Measurements from ENCODE around the gene MYO1A.

MYO1A gene
- 0.72 to 1.6 reads per million in 2 experiments for total RNA-seq

DNA sequence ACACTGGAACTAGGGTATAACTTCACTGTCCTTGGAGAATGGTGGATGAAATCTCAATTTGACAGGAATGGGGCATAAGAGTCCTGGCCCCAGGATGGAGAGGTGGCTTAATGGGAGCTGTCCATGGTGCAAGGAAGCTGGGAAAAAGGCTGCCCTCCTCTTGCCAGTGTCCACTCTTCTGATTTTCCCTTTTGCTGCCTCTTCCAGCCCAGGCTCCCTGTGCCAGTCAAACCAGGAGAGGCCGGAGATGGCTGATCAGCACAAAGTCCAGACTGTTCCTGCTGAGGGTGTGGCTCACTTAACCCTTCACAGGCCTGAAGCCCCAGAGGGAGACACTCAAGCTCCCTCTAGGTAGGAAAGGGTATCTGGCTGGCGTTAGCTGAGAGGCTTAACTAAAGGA, at the start of gene MYO1A:
Gene MYO1A, minus strand, starts transcription at position 240 of the 400 bp plus-strand sequence. CDS start 1,806 bp downstream, outside the sequence.
- no peak for DNase-seq (ENCODE audit: low read depth)

DNA sequence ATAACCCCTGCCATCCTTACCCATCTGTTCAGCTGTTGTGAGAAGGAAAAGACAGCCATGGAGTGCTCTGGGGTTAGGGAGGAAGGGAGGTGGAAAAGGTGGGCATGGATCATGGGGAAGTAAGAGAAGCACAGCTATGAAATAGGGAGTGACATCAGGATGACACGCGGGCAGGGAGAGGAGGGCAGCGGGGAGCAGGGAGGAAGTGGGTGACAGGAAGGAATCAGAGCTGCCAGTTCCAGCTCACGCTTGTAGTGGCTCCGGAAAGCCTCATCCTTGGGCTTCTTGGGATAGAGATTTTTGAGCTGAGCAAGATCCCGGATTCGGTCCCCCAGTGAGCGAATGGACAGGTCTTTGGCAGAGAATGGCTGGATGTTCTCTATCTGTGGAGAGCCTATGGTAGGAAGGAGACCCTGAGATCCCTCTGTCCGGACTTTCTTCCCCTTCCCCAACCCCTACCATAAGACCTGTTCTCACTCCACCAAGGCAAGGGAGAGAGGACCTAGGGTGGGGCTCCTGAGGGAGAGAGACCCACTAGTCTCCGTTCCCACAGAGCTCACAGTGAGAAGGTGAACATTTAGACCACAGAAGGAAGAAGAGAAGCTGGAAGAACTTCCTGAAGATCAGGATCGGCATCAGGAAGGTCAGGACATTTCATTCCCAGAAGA, 49.3 kb upstream of the MYO1A start:
- no peak for DNase-seq (ENCODE audit: low read depth)

DNA sequence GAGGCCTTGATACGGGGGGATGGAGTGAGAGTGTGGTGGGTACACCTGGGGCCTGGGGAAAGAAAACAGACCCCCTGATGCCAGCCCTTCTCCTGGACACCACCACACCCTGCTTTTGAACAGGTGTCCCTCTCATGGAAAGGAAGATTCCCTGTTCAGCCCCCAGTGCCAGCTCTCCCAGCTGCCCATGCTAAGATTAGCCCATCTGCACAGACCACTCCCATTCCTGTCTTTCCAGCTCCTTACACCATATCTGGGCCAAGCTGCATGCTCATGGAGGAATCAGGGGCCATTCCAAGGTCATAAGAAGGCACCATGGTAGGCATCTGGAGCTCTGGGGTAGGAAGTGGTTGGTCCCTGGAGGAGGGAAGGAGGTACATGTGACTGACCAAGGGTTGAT, 48.6 kb upstream of the MYO1A start:
- no peak for DNase-seq (ENCODE audit: low read depth)

DNA sequence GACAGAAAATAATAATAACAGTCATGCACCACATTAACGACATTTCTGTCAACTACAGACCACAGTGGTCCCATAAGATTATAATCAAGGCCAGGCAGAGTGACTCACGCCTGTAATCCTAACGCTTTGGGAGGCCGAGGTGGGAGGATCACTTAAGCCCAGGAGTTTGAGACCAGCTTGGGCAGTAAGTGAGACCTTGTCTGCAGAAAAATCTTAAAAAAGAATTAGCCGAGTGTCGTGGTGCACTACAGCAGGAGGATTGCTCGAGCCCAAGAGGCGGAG, 47.6 kb upstream of the MYO1A start:
- no peak for DNase-seq (ENCODE audit: low read depth)

DNA sequence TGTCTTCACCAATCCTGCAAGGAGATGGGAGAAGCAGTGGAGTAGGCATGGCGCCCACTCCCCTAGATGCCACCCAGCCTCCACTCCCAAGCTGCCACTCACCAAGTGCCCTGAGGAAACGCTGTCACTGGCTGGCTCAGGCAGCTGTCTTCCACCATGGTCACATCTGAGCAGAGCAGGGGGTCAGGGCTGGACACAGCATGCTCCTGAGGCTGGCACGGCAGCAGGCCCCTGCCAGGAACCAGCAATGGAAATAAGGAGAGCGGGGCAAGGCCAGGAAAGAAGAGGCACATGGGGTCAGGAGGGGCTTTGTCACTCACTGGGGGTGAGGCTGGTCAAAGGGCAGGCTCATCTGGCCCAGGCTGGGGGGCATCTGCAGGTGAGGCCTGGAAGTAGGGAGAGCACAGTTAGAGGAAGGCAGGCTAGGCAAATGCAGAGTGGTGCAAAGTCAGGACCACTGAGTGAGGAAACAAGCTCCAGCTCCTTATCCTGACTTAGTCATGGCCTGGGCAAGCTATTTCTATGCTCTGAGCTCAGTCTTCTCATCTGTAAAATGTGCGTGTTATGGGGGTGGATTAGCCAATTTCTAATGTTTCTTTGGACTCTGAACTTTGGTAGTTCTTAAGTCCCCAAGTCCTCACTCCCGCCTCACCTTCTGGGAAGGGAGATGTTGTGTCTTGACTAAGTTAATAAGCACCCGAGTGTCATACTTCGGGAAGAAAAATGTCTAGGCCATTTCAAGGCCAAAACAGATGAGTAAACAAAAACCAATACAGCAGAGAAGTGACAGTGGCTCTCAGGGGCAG, 47.0 kb upstream of the MYO1A start:
- no peak for DNase-seq (ENCODE audit: low read depth)

DNA sequence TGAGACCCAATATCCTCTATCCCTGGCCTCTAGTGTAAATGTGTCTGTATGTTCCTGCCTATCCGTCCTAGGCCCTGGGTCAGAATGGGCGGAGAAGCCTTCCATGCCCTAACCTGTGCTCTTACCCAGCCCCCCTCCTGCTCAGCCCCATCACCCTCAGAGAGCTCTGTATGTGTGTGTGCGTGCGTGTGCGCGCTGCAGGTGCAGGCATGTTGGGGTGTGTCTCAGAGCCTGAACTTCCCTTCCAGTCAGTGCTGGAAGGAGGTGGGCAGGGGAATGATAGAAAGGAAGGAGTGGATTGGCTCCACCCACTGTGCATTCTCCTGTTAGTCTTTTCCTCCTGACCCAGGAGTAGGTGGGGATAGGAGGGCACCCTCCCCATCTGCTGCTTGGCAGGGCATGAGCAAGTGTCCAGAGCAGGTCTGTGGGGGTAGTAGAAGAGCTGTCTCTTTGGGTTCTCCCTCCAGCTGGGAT, 46.2 kb upstream of the MYO1A start:
- no peak for DNase-seq (ENCODE audit: low read depth)

DNA sequence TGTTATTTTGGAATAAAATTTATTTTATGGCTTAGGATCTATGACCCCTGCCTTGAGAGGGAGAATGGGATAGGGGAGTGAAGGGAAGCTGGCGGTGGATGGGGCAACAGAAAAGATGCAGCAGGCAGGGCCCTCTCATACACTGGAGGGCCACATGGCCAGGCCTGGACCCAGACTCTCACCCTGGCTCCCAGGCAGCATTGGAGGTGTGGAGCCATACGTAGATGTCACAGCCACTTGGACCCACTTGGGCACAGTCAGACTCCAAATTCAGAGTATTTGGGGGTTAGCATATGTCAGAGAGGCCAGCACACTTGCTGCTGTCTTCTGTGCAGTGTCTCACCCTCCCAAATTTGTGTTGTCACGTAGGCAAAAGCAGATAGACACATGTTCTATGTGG, 45.5 kb upstream of the MYO1A start:
- DNase-seq (ENCODE audit: low read depth) = no peak

DNA sequence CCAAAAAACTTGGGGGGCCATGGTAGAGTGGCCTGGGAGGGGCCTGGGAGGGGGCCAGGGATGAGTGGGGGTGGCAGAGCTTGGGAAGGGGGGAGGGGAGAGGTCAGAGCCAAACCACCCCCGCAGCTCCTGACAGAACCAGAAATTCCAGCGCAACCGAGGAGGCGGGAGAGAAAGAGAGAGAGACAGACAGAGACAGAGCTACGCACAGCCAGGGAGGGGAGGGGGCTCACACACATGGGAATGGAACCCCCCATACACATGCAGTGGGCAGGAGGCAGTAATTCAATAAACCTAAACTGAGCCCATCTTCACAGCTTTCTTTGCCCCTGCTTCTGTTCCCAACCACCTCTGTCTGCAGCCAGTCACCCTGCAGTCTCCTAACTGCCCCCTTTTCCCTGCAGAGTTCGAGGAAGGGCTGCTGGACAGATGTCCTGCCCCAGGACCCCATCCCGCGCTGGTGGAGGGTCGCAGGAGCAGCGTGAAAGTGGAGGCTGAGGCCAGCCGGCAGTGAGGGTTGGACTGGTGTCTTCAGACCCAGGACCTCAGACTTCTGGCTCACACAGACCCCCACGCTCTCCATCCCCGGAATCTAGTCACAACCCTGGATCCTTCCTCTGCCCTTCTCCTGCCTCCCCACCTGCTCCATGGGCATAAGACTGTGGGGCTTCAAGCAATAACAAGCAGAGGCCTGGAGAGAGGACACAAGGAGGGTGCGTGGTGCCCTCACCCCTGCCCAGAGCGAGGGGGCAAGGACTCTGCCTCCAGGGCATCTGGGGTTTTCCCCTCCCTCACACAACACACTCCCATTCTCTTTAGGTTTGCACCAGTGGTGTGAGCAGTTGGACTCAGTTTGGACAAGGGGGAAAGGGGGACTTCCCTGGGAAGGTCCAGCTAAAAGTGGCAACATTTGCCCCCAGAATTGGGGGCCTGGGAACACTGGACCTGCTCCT, 44.6 kb upstream of the MYO1A start:
- no peak for DNase-seq (ENCODE audit: low read depth)

DNA sequence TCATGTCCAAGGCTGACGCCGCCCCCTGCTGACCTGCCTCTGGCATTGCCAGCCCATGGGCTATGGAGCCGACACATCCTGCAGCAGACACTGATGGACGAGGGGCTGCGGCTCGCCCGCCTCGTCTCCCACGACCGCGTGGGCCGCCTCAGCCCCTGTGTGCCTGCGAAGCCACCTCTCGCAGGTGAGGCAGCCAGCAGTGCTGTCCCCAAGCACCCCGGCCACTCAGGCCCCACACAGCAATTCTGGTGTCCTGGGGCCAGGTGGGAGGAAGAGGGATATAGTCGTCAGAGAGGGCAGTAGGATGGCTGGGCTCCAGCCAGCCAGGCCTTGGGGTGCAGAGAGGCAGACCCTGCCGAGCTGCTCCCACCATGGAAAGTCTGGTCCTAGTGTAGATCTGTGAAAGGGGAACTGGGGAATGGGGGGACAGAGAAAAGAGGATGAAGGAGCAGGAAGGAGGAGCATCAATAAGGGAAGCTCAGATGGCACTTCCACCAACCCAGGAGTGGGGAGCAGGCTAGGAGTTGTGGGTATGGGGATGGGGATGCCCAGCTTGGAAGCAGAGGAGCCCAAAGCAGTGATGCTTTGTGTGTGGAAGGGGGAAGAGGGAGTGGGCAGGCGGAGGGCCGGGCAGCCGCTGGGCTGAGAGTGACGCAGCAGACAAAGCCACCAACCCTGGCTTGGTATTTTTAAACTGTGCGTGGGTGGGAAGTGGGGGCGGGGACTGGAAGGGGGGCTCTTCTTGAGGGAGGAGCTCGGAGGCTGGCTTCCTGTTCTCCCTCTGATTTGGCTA, 43.7 kb upstream of the MYO1A start:
- peak; percentile 47 for DNase-seq (ENCODE audit: low read depth)

DNA sequence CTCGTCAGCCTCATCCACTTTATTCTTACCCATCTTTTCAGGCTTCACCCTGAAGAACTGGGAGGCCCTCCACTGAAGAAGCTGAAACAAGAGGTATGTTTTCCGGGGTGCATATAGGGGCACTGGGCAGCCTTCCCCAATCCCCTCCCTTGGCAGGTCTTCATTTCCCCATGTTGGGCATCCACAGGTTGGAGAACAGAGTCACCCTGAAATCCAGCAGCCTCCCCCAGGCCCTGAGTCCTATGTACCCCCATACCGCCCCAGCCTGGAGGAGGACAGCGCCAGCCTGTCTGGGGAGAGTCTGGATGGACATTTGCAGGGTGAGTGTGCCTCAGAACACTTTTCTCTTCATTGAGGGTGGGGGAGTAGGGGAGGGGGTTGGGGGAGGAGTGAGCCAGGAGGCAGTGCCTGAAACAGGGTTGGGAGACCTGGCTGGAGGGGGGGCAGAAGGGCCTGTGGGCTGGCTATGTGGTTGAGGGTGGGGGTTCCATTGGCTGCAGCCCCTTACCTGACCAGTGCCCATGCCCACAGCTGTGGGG, 43.0 kb upstream of the MYO1A start:
- DNase-seq (ENCODE audit: low read depth) = no peak

DNA sequence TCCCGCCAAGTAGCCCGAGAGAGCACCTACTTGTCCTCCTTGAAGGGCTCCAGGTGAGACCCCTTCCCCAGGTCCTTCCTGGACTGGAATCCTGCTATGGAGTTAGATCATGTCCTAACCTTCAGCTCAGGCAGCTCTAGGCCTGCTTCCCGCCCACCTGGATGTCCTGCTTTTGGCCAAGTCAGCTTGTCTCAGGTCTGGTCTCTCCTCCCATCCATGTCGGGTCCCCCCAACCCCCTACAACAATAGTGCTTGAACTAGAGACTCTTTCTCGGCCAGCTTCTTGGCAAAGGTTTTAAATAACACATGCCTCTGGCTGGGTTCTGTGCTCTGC, 42.6 kb upstream of the MYO1A start:
- DNase-seq (ENCODE audit: low read depth) = no peak

DNA sequence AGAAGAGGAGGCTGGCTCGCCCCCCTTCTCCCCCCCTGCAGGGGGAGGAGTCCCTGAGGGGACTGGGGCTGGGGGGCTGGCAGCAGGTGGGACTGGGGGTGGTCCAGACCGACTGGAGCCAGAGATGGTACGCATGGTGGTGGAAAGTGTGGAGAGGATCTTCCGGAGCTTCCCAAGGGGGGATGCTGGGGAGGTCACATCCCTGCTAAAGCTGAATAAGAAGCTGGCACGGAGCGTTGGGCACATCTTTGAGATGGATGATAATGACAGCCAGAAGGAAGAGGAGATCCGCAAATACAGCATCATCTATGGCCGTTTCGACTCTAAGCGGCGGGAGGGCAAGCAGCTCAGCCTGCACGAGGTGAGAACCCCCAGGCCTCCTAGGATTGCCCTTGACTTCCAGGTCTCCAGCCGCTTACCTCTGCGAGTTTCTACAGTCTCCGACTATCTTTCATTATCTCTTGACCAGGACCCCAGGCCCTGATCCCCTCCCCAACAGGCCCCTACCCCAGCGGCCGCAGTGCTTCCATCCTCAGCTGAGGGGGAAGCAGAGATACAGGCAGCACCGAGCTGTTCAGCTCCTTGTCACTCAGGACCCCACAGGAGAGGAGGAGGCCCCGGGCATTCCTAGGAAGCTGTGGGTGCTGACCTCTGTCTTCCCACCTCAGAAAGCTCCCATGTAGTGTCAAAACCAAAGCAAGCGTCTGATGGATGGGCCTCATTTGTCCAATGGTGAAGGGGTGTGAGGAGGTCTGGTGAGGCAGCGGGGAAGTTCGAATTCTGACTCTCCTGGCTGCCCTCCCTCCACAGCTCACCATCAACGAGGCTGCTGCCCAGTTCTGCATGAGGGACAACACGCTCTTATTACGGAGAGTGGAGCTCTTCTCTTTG, 42.0 kb upstream of the MYO1A start:
- no peak for DNase-seq (ENCODE audit: low read depth)

DNA sequence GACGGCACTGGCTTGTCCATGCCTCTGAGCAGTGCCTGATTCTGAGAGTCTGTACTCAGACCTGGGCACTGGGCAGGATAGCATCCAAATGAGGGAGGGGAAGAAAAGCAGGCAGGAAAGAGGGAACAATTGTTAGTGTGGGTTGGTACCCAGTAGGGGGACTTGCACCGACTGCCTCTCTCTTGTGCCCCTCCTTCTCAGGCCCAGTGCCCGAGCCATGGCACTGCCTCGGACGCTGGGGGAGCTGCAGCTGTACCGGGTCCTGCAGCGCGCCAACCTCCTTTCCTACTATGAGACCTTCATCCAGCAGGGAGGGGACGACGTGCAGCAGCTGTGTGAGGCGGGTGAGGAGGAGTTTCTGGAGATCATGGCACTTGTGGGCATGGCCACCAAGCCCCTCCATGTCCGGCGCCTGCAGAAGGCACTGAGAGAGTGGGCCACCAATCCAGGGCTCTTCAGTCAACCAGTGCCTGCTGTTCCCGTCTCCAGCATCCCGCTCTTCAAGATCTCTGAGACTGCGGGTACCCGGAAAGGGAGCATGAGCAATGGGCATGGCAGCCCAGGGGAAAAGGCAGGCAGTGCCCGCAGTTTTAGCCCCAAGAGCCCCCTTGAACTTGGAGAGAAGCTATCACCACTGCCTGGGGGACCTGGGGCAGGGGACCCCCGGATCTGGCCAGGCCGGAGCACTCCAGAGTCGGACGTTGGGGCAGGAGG, 41.2 kb upstream of the MYO1A start:
- DNase-seq (ENCODE audit: low read depth) = no peak

DNA sequence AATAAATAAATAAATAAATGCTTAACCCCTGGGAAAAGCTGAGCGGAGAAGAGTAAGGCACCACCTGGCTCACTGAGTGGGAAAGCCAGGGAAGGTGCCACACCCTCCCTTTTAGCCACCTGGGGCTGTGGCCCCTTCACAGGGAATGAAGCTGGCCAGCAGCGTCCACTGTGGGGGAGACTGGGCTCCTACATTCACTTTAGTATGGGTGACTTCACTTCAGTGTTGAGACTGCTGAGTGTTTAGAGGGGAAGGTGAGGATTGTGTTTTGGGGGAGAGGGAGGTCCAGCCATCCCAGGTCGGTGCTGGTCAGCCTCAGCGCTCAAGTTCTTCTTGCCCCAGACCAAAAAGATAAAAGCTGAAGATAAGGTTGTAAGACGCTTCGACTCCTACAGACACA, 40.6 kb upstream of the MYO1A start:
- DNase-seq (ENCODE audit: low read depth) = no peak

DNA sequence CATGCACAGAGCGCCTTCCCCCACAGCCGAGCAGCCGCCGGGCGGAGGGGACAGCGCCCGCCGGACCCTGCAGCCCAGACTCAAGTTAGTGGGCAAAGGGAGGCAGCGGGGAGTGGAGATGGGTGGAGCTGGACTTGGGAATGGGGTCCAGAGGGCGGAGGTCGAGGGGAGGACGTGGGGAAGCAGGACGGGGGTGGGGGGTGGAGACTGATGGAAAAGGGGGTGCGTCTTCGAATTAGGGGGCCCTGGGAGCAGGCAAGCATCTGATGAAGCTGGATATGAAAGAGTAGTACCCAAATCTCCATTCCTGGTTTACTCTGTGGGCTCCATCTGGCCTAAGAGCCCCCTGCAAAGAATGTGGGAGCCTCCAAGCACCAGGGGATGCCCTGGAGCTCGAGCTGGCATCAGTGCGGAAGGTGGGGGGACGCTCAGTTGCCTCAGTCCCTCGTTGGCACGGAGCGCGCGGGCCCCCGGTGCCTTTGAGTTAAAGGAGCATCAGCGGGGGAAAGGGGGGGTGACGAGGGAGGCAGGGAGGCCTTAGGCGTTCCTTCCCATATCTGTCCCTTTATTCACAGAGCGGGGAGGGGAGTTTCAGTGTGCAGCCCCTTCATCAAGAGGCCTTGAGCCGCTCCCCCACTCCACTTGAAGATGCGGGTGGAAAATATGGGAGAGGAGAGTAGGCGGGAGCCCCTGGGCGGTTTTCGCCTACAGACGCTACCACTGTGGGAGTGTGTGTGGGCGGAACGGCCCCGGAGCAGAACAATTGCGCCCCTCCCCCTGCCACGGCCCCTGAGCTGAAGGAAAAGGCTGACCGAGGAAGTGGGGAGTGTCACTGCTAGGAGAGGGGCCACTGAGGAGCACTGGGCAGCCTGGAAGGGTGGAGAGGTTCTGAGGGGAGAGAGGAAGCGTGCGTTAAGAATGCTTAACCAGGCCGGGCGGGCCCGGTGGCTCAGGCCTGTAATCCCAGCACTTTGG, 39.6 kb upstream of the MYO1A start:
- DNase-seq (ENCODE audit: low read depth) = no peak

DNA sequence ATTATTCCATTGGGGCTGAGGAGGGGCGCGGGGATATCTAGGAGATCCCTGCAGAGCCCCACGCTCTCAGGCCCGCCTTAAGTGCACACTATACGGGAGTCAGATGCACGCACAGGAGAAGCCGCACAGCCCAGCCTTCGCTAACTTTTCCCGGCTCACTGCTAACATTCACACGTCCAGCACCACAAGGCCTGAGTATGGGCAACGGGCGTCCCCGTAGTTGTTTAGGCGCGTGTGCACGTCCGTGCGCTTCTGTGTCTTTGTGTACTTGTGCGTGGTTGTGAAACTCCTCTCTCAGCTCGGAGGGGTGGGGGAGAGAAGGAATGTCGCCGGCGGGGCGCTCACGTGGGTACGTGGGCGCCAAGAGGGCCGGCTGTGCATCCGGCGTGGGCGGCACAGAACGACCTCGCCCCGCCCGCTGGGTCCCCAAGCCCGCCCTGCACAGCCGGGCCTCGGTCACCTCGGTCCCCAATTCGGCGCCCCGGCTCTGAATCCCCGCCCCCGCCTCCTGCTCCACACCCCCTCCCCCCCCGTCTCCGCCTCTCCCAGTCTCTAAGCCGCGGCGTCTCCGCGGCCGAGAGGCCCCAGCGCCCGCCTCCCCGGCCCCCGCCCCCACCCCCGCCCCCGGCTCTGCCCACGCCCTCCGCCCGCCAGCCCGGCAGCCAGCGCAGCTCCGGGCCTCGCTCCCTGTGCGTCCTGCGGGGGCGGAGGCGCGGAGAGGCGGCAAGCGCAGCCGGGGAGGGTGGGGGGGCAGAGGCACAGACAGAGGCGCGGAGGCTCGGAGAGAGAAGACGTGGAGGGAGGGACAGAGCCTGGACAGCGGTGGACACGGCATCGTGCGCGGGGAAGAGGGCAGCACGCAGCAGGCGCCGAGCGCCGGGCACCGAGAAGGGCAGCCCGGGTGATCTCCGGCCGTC, 38.7 kb upstream of the MYO1A start, which contains the start of gene NAB2:
Gene NAB2, plus strand, starts transcription at position 761 of the 917 bp plus-strand sequence. CDS start 158 bp downstream, outside the sequence.
- DNase-seq (ENCODE audit: low read depth) = peak; percentile 89

DNA sequence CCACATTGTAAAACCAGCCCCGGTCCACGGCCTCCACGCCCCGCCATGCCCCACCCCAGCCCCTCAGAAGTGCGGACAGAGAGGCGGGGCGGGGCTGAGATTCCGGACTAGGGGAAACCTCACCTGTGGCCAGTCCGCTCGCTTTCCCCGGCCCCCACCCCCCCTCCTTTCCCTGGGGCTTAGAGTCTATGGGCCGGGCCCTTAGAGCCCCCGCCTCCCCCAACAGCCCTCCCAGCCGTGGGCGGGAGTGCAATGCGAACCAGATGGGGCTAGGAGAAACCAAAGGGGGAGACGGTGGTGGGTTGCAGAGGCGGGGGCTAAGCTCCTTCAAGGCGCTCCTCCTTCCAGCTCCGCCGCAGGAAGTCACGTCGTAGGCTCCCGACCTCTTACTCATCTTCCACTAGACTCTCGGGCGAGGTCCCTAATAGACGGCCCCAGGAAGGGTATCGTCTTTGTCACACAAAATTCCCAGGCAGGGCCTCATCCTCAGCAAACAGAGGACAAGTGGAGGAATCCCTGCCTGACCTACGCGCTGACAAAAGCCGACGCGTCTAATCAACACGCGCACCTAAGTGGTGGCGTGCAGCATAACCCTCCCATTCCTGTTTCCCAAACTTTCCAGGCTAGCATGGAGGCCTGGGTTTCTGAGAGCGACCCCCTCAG, 37.9 kb upstream of the MYO1A start:
- peak; percentile 70 for DNase-seq (ENCODE audit: low read depth)

Measured in T follicular helper cell (primary cell).